ENCODE data around the gene EIF4EBP3. TPM values are rescaled to one million over a fixed set of nuclear protein-coding genes. Genes with fewer than 3 reads are reported as not detected.

Gene EIF4EBP3
- total RNA-seq, 1 donor from 2014 or later, result 2.6 TPM

DNA sequence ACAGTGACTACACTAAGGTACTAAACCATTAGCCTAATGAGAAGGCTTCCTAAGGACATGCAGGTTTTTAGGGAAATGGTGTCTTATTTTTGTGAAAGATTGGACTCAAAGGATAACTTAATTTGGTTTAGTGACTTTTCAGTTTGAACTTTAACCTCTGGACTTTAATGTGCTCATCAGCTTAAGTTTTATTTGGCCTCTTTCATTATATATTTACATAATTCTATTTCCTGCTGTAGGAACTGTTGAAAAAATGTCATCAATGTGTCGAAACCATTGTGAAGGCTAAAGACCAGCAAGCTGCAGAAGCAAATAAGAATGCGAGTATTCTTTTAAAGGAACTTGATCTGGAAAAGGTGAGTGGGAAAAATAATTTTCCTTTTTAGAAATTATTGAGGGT lies 34.3 kb upstream of the EIF4EBP3 start:
- no peak overlapping the region for H3K4me3 ChIP-seq (ENCODE audit: low read depth, low read length)
- DNase-seq (ENCODE audit: low read depth) (no peak), FAIRE-seq (no peak)
- H3K27me3 ChIP-seq (ENCODE audit: control insufficient read depth, insufficient read depth, low read length), result no peaks in the 10 kb centered on the region
- TF ChIP-seq, protein P1, sequence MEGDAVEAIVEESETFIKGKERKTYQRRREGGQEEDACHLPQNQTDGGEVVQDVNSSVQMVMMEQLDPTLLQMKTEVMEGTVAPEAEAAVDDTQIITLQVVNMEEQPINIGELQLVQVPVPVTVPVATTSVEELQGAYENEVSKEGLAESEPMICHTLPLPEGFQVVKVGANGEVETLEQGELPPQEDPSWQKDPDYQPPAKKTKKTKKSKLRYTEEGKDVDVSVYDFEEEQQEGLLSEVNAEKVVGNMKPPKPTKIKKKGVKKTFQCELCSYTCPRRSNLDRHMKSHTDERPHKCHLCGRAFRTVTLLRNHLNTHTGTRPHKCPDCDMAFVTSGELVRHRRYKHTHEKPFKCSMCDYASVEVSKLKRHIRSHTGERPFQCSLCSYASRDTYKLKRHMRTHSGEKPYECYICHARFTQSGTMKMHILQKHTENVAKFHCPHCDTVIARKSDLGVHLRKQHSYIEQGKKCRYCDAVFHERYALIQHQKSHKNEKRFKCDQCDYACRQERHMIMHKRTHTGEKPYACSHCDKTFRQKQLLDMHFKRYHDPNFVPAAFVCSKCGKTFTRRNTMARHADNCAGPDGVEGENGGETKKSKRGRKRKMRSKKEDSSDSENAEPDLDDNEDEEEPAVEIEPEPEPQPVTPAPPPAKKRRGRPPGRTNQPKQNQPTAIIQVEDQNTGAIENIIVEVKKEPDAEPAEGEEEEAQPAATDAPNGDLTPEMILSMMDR (IDR thresholded peaks at IDR 0.05; ENCODE audit: insufficient read depth, low read length, severe bottlenecking), result no peak
- H3K36me3 ChIP-seq (ENCODE audit: control insufficient read depth, insufficient read depth, low read length), result peaks cover 4% of the 10 kb centered on the region

DNA sequence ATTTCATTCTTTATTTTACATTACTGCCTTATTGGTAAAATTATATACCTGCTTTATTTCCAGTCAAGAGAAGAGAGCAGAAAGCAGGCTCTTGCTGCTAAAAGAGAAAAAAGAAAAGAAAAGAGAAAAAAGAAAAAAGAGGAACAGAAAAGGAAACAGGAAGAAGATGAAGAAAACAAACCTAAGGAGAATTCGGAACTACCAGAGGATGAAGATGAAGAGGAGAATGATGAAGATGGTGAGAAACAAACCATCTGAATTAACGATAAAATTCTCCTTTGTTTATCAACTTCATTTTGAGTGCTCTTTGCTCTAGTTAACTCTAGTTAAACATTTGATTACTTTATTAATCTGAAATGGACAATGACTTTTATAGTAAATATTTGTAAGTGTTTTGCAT lies 23.5 kb upstream of the EIF4EBP3 start:
- TF ChIP-seq, protein P1 (IDR thresholded peaks at IDR 0.05; ENCODE audit: insufficient read depth, low read length, severe bottlenecking), result no peak
- H3K36me3 ChIP-seq (ENCODE audit: control insufficient read depth, insufficient read depth, low read length), result peaks cover 5% of the 10 kb centered on the region
- H3K4me3 ChIP-seq (ENCODE audit: low read depth, low read length), result no peak overlapping the region
- no peak for DNase-seq (ENCODE audit: low read depth)
- no peak for FAIRE-seq
- no peaks in the 10 kb centered on the region for H3K27me3 ChIP-seq (ENCODE audit: control insufficient read depth, insufficient read depth, low read length)

DNA sequence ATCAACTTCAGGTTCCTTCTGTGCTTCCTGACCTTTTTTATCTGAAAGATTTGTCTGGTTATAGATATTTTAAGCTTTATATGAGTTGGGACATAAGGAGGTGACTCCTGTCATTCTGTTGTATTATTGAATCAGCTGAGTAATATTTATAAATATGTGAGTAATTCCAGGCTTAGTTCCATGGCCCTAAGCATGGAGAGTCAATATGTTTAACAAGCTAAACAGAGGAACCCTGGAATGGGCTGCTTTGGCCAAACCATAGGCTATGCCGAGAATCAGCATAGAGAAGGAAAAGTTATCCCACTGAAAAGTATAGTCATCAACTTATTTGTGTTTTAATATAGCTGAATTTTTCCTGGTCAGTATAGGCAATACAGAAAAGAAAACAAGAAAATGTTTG lies 7.2 kb upstream of the EIF4EBP3 start:
- no peak for FAIRE-seq

DNA sequence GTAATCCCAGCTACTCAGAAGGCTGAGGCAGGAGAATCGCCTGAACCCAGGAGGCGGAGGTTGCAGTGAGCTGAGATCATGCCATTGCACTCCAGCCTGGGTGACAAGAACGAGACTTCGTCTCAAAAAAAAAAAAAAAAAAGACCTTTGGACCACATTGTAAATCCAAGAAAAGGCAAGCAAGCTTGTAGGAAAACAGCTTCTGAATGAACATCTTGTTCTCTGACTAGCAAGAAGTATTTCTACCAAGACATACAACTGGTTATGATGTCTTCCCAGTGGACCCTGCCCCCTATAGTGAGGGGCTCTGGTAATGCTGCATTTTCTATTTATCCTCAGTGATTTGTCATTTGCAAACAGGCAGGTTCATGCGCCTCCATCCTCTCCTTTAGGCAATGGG lies 4.5 kb upstream of the EIF4EBP3 start:
- TF ChIP-seq, protein P1 (IDR thresholded peaks at IDR 0.05; ENCODE audit: insufficient read depth, low read length, severe bottlenecking), result no peak
- DNase-seq (ENCODE audit: low read depth) (no peak), FAIRE-seq (no peak)
- Histone ChIP-seq H3K27me3 (ENCODE audit: control insufficient read depth, insufficient read depth, low read length) (no peaks in the 10 kb centered on the region), H3K4me3 (ENCODE audit: low read depth, low read length) (no peak overlapping the region), H3K36me3 (ENCODE audit: control insufficient read depth, insufficient read depth, low read length) (peaks cover 9% of the 10 kb centered on the region)

More for the DNA sequence above, 7.2 kb upstream of the EIF4EBP3 start:
- Histone ChIP-seq H3K27me3 (ENCODE audit: control insufficient read depth, insufficient read depth, low read length) (no peaks in the 10 kb centered on the region), H3K4me3 (ENCODE audit: low read depth, low read length) (no peak overlapping the region), H3K36me3 (ENCODE audit: control insufficient read depth, insufficient read depth, low read length) (peaks cover 15% of the 10 kb centered on the region)
- no peak for DNase-seq (ENCODE audit: low read depth)
- TF ChIP-seq, protein P1 (IDR thresholded peaks at IDR 0.05; ENCODE audit: insufficient read depth, low read length, severe bottlenecking), result no peak

DNA sequence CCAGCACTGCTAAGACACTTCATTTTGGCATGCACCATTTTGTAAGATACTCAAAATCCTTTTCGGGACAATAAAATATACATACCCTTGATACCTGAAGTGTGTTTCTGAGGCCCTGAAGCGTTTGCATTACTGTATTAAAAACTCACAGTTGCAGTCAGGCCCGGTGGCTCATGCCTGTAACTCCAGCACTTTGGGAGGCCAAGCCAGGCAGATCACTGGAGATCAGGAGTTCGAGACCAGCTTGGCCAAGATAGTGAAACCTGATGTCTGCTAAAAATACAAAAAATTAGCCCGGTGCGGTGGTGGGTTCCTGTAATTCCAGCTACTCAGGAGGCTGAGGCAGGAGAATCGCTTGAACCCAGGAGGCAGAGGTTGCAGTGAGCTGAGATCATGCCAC lies 2.5 kb upstream of the EIF4EBP3 start:
- Histone ChIP-seq H3K4me3 (ENCODE audit: low read depth, low read length) (no peak overlapping the region), H3K36me3 (ENCODE audit: control insufficient read depth, insufficient read depth, low read length) (peaks cover 10% of the 10 kb centered on the region), H3K27me3 (ENCODE audit: control insufficient read depth, insufficient read depth, low read length) (no peaks in the 10 kb centered on the region)
- TF ChIP-seq, protein P1 (IDR thresholded peaks at IDR 0.05; ENCODE audit: insufficient read depth, low read length, severe bottlenecking), result no peak
- no peak for DNase-seq (ENCODE audit: low read depth)
- FAIRE-seq, result no peak

DNA sequence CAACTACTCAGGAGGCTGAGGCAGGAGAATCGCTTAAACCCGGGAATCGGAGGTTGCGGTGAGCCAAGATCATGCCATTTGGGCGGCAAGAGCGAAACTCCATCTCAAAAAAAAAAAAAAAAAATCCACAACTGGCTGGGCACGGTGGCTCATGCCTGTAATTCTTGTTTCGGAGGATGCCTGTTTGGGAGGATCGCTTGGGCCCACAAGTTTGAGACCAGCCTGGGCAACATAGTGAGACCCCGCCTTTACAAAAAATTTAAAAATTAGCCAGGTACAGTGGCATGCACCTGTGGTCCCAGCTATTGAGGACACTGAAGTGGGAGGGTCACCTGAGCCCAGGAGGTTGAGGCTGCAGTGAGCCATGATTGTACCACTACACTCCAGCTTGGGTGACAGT lies 1.9 kb upstream of the EIF4EBP3 start:
- DNase-seq (ENCODE audit: low read depth) (no peak), FAIRE-seq (no peak)
- peaks cover 15% of the 10 kb centered on the region for H3K36me3 ChIP-seq (ENCODE audit: control insufficient read depth, insufficient read depth, low read length)
- no peaks in the 10 kb centered on the region for H3K27me3 ChIP-seq (ENCODE audit: control insufficient read depth, insufficient read depth, low read length)
- no peak overlapping the region for H3K4me3 ChIP-seq (ENCODE audit: low read depth, low read length)
- TF ChIP-seq, protein P1 (IDR thresholded peaks at IDR 0.05; ENCODE audit: insufficient read depth, low read length, severe bottlenecking), result no peak

Measured in bronchial epithelial cell (primary cell).